Stimulated activated CD8-positive, alpha-beta memory T cell treated with anti-CD3 and anti-CD28 coated beads, Interleukin-15, amount 100 ng/mL, for 48 hours (primary cell): ENCODE results near the gene SLC30A1.

Source experiments
- DNase-seq, 2 donors: peaks; one replicate each; pipeline ENCODE4 v3.0.0-alpha.2; 2020; ENCODE audit warnings: low read depth in 2 of 2

Gene SLC30A1

GRCh38 chr1:211524521-211524920, 54.4 kb downstream of the SLC30A1 start:
- DNase-seq = no peak

- DNase-seq = no peak
Measured at GRCh38 chr1:211522804-211523203, 56.2 kb downstream of the SLC30A1 start.
